Stimulated activated CD4-positive, alpha-beta T cell treated with anti-CD3 and anti-CD28 coated beads, Interleukin-4, amount 100 ng/mL, for 4 hours (primary cell): ENCODE results near the gene S100A12.
"Not testable (repeated sequence)": the region's sequence is repeated elsewhere in the genome, so short reads cannot be mapped to it uniquely, and the experiment has no call there.

Source experiments
- DNase-seq, 2 experiments: peaks; one replicate each; pipeline ENCODE4 v3.0.0-alpha.2; 2020

Gene S100A12

GRCh38 chr1:153375511-153375910, at the start of gene S100A12:
Gene S100A12, minus strand, starts transcription at chr1:153375621. Its CDS starts 1,029 bp downstream, at chr1:153374592.
- no peak for DNase-seq

- peak; percentile 44 to 64 for DNase-seq
Observed at GRCh38 chr1:153422450-153423068, 47.1 kb upstream of the S100A12 start.

- DNase-seq, result no peak
Observed at GRCh38 chr1:153420306-153420705, 44.9 kb upstream of the S100A12 start.

GRCh38 chr1:153419436-153419793, 44.0 kb upstream of the S100A12 start:
- DNase-seq, result not testable (repeated sequence)

- not testable (repeated sequence) for DNase-seq
Observed at GRCh38 chr1:153418758-153419435, 43.5 kb upstream of the S100A12 start.

GRCh38 chr1:153417136-153417888, 41.9 kb upstream of the S100A12 start:
- no peak for DNase-seq

GRCh38 chr1:153415850-153416570, 40.6 kb upstream of the S100A12 start, which contains the start of gene S100A7A:
Gene S100A7A, plus strand, starts transcription at chr1:153416520. Its CDS starts 1,563 bp downstream, at chr1:153418083.
- DNase-seq, result no peak

- not testable (repeated sequence) for DNase-seq
Observed at GRCh38 chr1:153413961-153414360, 38.5 kb upstream of the S100A12 start.

GRCh38 chr1:153407274-153407673, 31.9 kb upstream of the S100A12 start:
- DNase-seq, result not testable (repeated sequence)

- not testable (repeated sequence) for DNase-seq
Observed at GRCh38 chr1:153405825-153406599, 30.6 kb upstream of the S100A12 start.

GRCh38 chr1:153404768-153405167, 29.3 kb upstream of the S100A12 start:
- peak; percentile 42 to 53 for DNase-seq

- DNase-seq, result no peak
Observed at GRCh38 chr1:153404086-153404635, 28.7 kb upstream of the S100A12 start.

GRCh38 chr1:153403421-153404085, 28.1 kb upstream of the S100A12 start:
- DNase-seq, result no peak

- DNase-seq, result no peak
Observed at GRCh38 chr1:153402226-153402625, 26.8 kb upstream of the S100A12 start.

- no peak for DNase-seq
Observed at GRCh38 chr1:153401461-153401860, 26.0 kb upstream of the S100A12 start.

GRCh38 chr1:153400244-153400643, 24.8 kb upstream of the S100A12 start:
- DNase-seq, result no peak

- DNase-seq, result no peak
Observed at GRCh38 chr1:153399401-153400055, 24.1 kb upstream of the S100A12 start.

GRCh38 chr1:153397924-153398651, 22.7 kb upstream of the S100A12 start:
- no peak for DNase-seq

GRCh38 chr1:153397051-153397923, 21.9 kb upstream of the S100A12 start:
- no peak for DNase-seq
